HepG2 (cell line): ENCODE measurements around the gene CCDC77. TPM values are rescaled to one million over a fixed set of nuclear protein-coding genes. Genes with fewer than 3 reads are reported as not detected.
A peak's percentile ranks its signal among the peaks of the same experiment; 100 is the strongest.

ENCODE experiments used
- ARNT2 ChIP-seq: sonication (generic); formaldehyde crosslinking; IDR thresholded peaks from 2 replicates; pipeline ENCODE4 v1.8.0; 2022; ENCODE audit warnings: mild to moderate bottlenecking, low read depth, missing genetic modification reagents, moderate library complexity
- DNMT1 ChIP-seq: sonication (generic); formaldehyde crosslinking; IDR thresholded peaks from 2 replicates; pipeline ENCODE4 v1.5.1; 2020; ENCODE audit warnings: mild to moderate bottlenecking, missing genetic modification reagents
- EHMT2 ChIP-seq: fragments of 200-600 bp; sonication (generic); IDR thresholded peaks from 2 replicates; pipeline ENCODE4 v1.7.0; 2017; ENCODE audit warnings: antibody characterized with exemption, low read depth, low read length, borderline replicate concordance
- HNRNPH1 ChIP-seq: fragments of 200-400 bp; formaldehyde crosslinking; optimal IDR thresholded peaks from 2 replicates; pipeline ENCODE3; 2017; ENCODE audit warnings: mild to moderate bottlenecking, low read depth, low read length
- HNRNPLL ChIP-seq: fragments of 200-400 bp; formaldehyde crosslinking; IDR thresholded peaks from 2 replicates; pipeline ENCODE4 v1.6.1; 2017; ENCODE audit warnings: mild to moderate bottlenecking, low read depth, low read length; ENCODE audit not compliant: poor library complexity, severe bottlenecking
- KDM6A ChIP-seq: IDR thresholded peaks from 2 replicates; pipeline ENCODE4 v1.6.1; 2016; ENCODE audit warnings: low read depth
- MED8 ChIP-seq: sonication (generic); formaldehyde crosslinking; IDR thresholded peaks from 2 replicates; pipeline ENCODE4 v1.8.1; 2023; ENCODE audit warnings: mild to moderate bottlenecking, missing genetic modification reagents; ENCODE audit not compliant: insufficient replicate concordance
- RBFOX2 ChIP-seq: fragments of 200-400 bp; formaldehyde crosslinking; IDR thresholded peaks from 2 replicates; pipeline ENCODE4 v1.6.1; 2017; ENCODE audit warnings: low read depth, mild to moderate bottlenecking, low read length
- SMAD9 ChIP-seq: sonication (generic); formaldehyde crosslinking; IDR thresholded peaks from 2 replicates; pipeline ENCODE4 v1.5.1; 2020; ENCODE audit warnings: mild to moderate bottlenecking, missing genetic modification reagents
- SRSF9 ChIP-seq: fragments of 200-400 bp; formaldehyde crosslinking; IDR thresholded peaks from 2 replicates; pipeline ENCODE4 v1.6.1; 2018; ENCODE audit warnings: borderline replicate concordance, mild to moderate bottlenecking, low read depth, low read length; ENCODE audit not compliant: insufficient read depth, poor library complexity, severe bottlenecking
- TBP ChIP-seq: sonication (generic); formaldehyde crosslinking; IDR thresholded peaks from 2 replicates; pipeline ENCODE4 v1.5.0; 2020; ENCODE audit warnings: missing genetic modification reagents
- TOPORS ChIP-seq: sonication (generic); formaldehyde crosslinking; IDR thresholded peaks from 2 replicates; pipeline ENCODE4 v1.8.0; 2023; ENCODE audit warnings: mild to moderate bottlenecking, missing genetic modification reagents
- ZFP90 ChIP-seq: sonication (generic); formaldehyde crosslinking; IDR thresholded peaks from 2 replicates; pipeline ENCODE4 v1.8.0; 2022; ENCODE audit warnings: missing genetic modification reagents, mild to moderate bottlenecking, inconsistent platforms, borderline replicate concordance
- ZFP91 ChIP-seq: sonication (generic); formaldehyde crosslinking; IDR thresholded peaks from 2 replicates; pipeline ENCODE4 v1.9.0; 2022; ENCODE audit warnings: missing genetic modification reagents, mild to moderate bottlenecking, borderline replicate concordance
- ZMYM2 ChIP-seq: sonication (generic); formaldehyde crosslinking; IDR thresholded peaks from 2 replicates; pipeline ENCODE4 v1.8.0; 2022; ENCODE audit warnings: mild to moderate bottlenecking, missing genetic modification reagents
- ZMYM4 ChIP-seq: sonication (generic); formaldehyde crosslinking; IDR thresholded peaks from 2 replicates; pipeline ENCODE4 v1.8.1; 2023; ENCODE audit warnings: mild to moderate bottlenecking, missing genetic modification reagents
- ZNF101 ChIP-seq: sonication (generic); formaldehyde crosslinking; IDR thresholded peaks from 2 replicates; pipeline ENCODE4 v1.4.0; 2020; ENCODE audit warnings: mild to moderate bottlenecking, low read depth, missing genetic modification reagents, borderline replicate concordance
- ZNF263 ChIP-seq: sonication (generic); formaldehyde crosslinking; IDR thresholded peaks from 2 replicates; pipeline ENCODE4 v1.4.0; 2020; ENCODE audit warnings: missing genetic modification reagents
- ZNF446 ChIP-seq: sonication (generic); formaldehyde crosslinking; IDR thresholded peaks from 2 replicates; pipeline ENCODE4 v1.5.0; 2020; ENCODE audit warnings: mild to moderate bottlenecking, missing genetic modification reagents
- polyA plus RNA-seq, 8 experiments: library from polyadenylated mRNA; depleted of rRNA in 3 of 8; stranded (reverse) in 7 of 8; unstranded in 1 of 8; fragments of >200 nt; fragmentation: Illumina TruSeq in 4 of 8; extraction: Trizol in 4 of 8; gene quantifications; 2 replicates each; pipeline versions ENCODE4 v1.2.1 to v1.2.3, GENCODE V29; 2011 to 2016; ENCODE audit warnings: low read depth in 4 of 8, missing spikeins in 1 of 8, mixed read lengths in 1 of 8; ENCODE audit not compliant: insufficient read depth in 1 of 8
- total RNA-seq, 5 experiments: library from RNA; depleted of rRNA; stranded (reverse); fragments of >200 nt; fragmentation: Illumina TruSeq; extraction: Trizol; gene quantifications; 2 replicates each; pipeline ENCODE4 v1.2.3, GENCODE V29; 2016; ENCODE audit warnings: low read depth in 1 of 5
- TF ChIP-seq, protein P1 (sequence below): IDR thresholded peaks from 2 replicates; pipeline ENCODE4 v1.6.1; 2016; ENCODE audit warnings: missing genetic modification reagents, missing compliant biosample characterization
- TF ChIP-seq, protein P2 (sequence below): sonication (generic); formaldehyde crosslinking; IDR thresholded peaks from 2 replicates; pipeline ENCODE4 v1.8.1; 2023; ENCODE audit warnings: missing genetic modification reagents, inconsistent platforms, borderline replicate concordance
- TF ChIP-seq, protein P3 (sequence below): sonication (generic); formaldehyde crosslinking; IDR thresholded peaks from 2 replicates; pipeline ENCODE4 v1.5.1; 2020; ENCODE audit warnings: missing genetic modification reagents, mild to moderate bottlenecking, borderline replicate concordance

CCDC77 gene
- total and polyA plus RNA-seq, 2 of the 13 experiments (the other 11 are each of a cell fraction or from before 2014, with no cell fraction given): 6.4 to 16.4 TPM

DNA sequence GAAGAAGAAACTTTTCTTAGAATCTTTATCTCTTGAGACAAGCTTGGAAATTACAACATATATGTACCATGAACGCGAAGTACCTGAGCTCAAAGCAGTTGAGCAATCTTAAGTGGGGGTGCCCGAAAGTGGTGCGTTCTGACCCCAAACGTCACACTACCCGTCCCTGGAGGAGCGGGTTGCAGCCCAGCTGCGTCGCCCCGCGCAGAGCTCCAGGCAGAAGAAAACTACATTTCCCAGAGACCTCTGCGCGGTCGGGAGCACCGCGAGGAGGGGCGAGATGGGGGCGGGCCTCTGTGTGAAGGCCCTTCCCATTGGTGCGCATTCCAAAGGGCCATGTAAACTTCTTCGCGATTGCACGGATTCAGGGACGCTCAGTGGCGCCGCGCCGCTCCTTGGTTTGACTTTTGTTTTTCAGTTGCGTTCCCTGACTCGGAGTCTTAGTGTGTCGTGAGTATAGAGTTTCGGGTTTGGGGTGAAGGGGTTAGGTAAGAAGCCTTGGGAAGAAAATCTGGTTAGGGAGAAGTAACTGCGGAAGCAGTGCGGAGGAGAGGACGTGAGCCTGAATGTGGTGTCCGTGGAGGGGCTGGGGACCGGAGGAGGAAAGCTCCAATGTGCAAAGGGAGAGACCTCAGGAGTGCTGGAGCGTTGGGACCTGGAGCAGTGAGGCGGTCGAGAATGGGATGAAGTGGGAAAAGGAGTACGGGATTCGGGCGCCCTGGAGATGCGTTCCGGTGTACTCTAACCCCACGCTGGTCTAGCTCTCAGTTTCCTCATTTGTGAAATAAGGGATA, at the start of gene CCDC77 (continued):
- TF ChIP-seq, protein P1, sequence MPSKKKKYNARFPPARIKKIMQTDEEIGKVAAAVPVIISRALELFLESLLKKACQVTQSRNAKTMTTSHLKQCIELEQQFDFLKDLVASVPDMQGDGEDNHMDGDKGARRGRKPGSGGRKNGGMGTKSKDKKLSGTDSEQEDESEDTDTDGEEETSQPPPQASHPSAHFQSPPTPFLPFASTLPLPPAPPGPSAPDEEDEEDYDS (CRISPR knock-in tag): peak; percentile 74
- TF ChIP-seq DNMT1 (no peak), ZFP91 (peak; percentile 69; the same call in 1 of the 2 replicates), ZNF101 (CRISPR knock-in tag) (no peak), RBFOX2 (no peak), SMAD9 (CRISPR knock-in tag) (no peak), ZFP90 (CRISPR knock-in tag) (peak; percentile 24; the same call in 1 of the 2 replicates), SRSF9 (no peak), HNRNPH1 (no peak), TBP (no peak), ZNF446 (CRISPR knock-in tag) (no peak), HNRNPLL (peak; percentile 55), EHMT2 (no peak), ZMYM4 (CRISPR knock-in tag) (peak; percentile 70), MED8 (CRISPR knock-in tag) (no peak), ZMYM2 (no peak), KDM6A (CRISPR knock-in tag) (no peak), ARNT2 (peak; percentile 80; the same call in 1 of the 2 replicates), TOPORS (CRISPR knock-in tag) (no peak), ZNF263 (CRISPR knock-in tag) (peak; percentile 88)
- TF ChIP-seq, protein P2, sequence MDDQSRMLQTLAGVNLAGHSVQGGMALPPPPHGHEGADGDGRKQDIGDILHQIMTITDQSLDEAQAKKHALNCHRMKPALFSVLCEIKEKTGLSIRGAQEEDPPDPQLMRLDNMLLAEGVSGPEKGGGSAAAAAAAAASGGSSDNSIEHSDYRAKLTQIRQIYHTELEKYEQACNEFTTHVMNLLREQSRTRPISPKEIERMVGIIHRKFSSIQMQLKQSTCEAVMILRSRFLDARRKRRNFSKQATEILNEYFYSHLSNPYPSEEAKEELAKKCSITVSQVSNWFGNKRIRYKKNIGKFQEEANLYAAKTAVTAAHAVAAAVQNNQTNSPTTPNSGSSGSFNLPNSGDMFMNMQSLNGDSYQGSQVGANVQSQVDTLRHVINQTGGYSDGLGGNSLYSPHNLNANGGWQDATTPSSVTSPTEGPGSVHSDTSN (CRISPR knock-in tag): no peak
- TF ChIP-seq, protein P3, sequence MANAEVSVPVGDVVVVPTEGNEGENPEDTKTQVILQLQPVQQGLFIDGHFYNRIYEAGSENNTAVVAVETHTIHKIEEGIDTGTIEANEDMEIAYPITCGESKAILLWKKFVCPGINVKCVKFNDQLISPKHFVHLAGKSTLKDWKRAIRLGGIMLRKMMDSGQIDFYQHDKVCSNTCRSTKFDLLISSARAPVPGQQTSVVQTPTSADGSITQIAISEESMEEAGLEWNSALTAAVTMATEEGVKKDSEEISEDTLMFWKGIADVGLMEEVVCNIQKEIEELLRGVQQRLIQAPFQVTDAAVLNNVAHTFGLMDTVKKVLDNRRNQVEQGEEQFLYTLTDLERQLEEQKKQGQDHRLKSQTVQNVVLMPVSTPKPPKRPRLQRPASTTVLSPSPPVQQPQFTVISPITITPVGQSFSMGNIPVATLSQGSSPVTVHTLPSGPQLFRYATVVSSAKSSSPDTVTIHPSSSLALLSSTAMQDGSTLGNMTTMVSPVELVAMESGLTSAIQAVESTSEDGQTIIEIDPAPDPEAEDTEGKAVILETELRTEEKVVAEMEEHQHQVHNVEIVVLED (CRISPR knock-in tag): peak; percentile 89
